ENCODE measurements around the gene UBTD2. TPM values are rescaled to one million over a fixed set of nuclear protein-coding genes. Genes with fewer than 3 reads are reported as not detected.

Gene UBTD2
- total RNA-seq, 4 donors from 2014 or later = 15.9 to 28.6 (median 22.5) TPM

GRCh38 chr5:172251419-172251818 lies 32.1 kb downstream of the UBTD2 start:
- Histone ChIP-seq H3K4me1 (no peaks in the 10 kb centered on the region), H3K36me3 (no peaks in the 10 kb centered on the region), H3K4me3 (replicated peaks in 1 of 3) (no peak overlapping the region), H3K27me3 (no peaks in the 10 kb centered on the region), H3K27ac (no peak overlapping the region), H3K9me3 (no peaks in the 10 kb centered on the region)
- DNase-seq = no peak
- intact Hi-C loops (cut with DNase I) = no loop called here
- WGBS, 2 donors = 95 to 98% methylated on average over 1 of the region's 1 CpG
- TF ChIP-seq POLR2A (IDR thresholded peaks at IDR 0.05) = no peak
- TF ChIP-seq, protein P1, sequence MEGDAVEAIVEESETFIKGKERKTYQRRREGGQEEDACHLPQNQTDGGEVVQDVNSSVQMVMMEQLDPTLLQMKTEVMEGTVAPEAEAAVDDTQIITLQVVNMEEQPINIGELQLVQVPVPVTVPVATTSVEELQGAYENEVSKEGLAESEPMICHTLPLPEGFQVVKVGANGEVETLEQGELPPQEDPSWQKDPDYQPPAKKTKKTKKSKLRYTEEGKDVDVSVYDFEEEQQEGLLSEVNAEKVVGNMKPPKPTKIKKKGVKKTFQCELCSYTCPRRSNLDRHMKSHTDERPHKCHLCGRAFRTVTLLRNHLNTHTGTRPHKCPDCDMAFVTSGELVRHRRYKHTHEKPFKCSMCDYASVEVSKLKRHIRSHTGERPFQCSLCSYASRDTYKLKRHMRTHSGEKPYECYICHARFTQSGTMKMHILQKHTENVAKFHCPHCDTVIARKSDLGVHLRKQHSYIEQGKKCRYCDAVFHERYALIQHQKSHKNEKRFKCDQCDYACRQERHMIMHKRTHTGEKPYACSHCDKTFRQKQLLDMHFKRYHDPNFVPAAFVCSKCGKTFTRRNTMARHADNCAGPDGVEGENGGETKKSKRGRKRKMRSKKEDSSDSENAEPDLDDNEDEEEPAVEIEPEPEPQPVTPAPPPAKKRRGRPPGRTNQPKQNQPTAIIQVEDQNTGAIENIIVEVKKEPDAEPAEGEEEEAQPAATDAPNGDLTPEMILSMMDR (IDR thresholded peaks at IDR 0.05) = no peak

DNA sequence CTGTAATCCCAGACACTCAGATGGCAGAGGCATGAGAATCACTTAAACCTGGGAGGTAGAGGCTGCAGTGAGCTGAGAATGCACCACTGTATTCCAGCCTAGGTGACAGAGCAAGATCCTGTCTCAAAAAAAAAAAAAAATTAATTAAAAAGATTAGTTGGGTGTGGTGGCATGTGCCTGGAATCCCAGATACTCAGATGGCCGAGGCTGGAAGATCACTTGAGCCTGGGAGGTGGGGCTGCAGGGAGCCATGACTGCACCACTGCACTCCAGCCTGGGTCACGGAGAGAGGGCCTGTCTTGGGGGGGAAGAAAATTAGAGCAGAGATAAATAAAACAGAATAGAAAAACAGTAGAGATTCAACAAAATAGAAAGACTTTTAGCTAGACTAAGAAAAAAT lies 34.9 kb downstream of the UBTD2 start:
- H3K27ac ChIP-seq = no peak overlapping the region
- no peak for DNase-seq
- no peaks in the 10 kb centered on the region for H3K27me3 ChIP-seq
- H3K4me3 ChIP-seq (replicated peaks in 1 of 3) = no peak overlapping the region
- H3K4me1 ChIP-seq = no peaks in the 10 kb centered on the region
- H3K36me3 ChIP-seq = no peaks in the 10 kb centered on the region
- intact Hi-C loops (cut with DNase I) = no loop called here
- H3K9me3 ChIP-seq = no peaks in the 10 kb centered on the region
- TF ChIP-seq, protein P1 (IDR thresholded peaks at IDR 0.05) = no peak
- no peak for TF ChIP-seq POLR2A (IDR thresholded peaks at IDR 0.05)
- WGBS, 2 donors = 65 to 84% methylated on average over 2 of the region's 2 CpGs

DNA sequence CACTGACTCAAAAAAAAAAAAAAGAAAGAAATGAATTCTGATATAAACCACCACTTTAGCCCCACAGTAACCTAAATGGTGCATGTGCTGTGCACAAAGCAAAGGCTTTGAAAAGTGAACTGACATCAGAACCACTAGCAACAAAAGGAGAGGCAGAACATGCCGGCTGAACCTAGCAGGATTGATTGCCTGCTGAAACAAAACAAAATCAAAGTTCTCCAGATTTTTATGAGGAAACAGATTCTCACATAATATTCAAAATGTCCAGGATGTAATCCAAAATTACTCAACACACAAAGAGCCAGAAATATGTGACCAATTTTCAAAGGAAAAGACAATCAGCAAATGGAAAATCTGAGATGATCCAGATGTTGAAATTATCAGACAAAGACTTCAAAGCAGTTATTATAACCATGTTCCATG lies 37.9 kb downstream of the UBTD2 start:
- Histone ChIP-seq H3K27me3 (no peaks in the 10 kb centered on the region), H3K36me3 (no peaks in the 10 kb centered on the region), H3K4me1 (no peaks in the 10 kb centered on the region), H3K4me3 (replicated peaks in 1 of 3) (no peak overlapping the region), H3K27ac (no peak overlapping the region), H3K9me3 (no peaks in the 10 kb centered on the region)
- intact Hi-C loops (cut with DNase I) = no loop called here
- no peak for TF ChIP-seq POLR2A (IDR thresholded peaks at IDR 0.05)
- TF ChIP-seq, protein P1 (IDR thresholded peaks at IDR 0.05) = no peak
- WGBS, 2 donors = 79 to 81% methylated on average over 1 of the region's 1 CpG
- no peak for DNase-seq

GRCh38 chr5:172245046-172245445 lies 38.5 kb downstream of the UBTD2 start:
- Histone ChIP-seq H3K4me3 (replicated peaks in 1 of 3) (no peak overlapping the region), H3K27me3 (no peaks in the 10 kb centered on the region), H3K9me3 (no peaks in the 10 kb centered on the region), H3K27ac (no peak overlapping the region), H3K36me3 (no peaks in the 10 kb centered on the region), H3K4me1 (no peaks in the 10 kb centered on the region)
- no peak for TF ChIP-seq POLR2A (IDR thresholded peaks at IDR 0.05)
- TF ChIP-seq, protein P1 (IDR thresholded peaks at IDR 0.05) = no peak
- no peak for DNase-seq
- intact Hi-C loops (cut with DNase I) = no loop called here
- 94 to 98% methylated on average over 2 of the region's 2 CpGs for WGBS, 2 donors

GRCh38 chr5:172243302-172243701 lies 40.3 kb downstream of the UBTD2 start:
- Histone ChIP-seq H3K36me3 (no peaks in the 10 kb centered on the region), H3K27ac (no peak overlapping the region), H3K4me3 (replicated peaks in 1 of 3) (no peak overlapping the region), H3K4me1 (no peaks in the 10 kb centered on the region), H3K27me3 (no peaks in the 10 kb centered on the region), H3K9me3 (no peaks in the 10 kb centered on the region)
- 88 to 99% methylated on average over 3 of the region's 3 CpGs for WGBS, 2 donors
- intact Hi-C loops (cut with DNase I) = no loop called here
- DNase-seq = no peak
- TF ChIP-seq, protein P1 (IDR thresholded peaks at IDR 0.05) = no peak
- no peak for TF ChIP-seq POLR2A (IDR thresholded peaks at IDR 0.05)
